NCI-H2081 (cell line): ENCODE measurements around the gene RGPD3.
"Not testable (repeated sequence)": the region's sequence is repeated elsewhere in the genome, so short reads cannot be mapped to it uniquely, and the experiment has no call there.

Experiments used
- DNase-seq, 2 experiments: peaks; one replicate each; lab custom pipeline; 2025; lab: John Stamatoyannopoulos, UW

The RGPD3 gene

DNA sequence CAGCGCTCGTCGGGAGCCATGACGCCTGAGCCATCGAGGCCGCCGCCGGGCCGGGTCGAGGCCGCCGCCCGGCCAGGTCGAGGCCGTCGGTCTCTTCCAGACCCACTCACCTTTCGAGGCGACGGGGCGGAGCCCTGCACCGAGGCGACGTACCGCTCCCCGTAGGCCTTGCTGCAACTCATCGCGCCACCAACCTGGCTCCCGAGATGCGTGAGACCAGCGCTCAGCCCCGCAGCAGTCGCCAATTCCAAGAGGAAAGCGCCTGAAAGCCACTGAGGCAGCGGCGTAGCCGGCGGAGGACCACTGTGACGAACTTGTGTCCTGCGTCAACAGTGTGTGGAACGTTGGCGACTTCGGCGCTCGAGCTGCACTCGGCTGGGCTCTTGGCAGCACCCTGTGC is at the start of gene RGPD3:
Gene RGPD3 (minus strand): TSS at position 307 of the 400 bp plus-strand sequence. CDS start 125 bp downstream, at position 182.
- DNase-seq = not testable (repeated sequence)

DNA sequence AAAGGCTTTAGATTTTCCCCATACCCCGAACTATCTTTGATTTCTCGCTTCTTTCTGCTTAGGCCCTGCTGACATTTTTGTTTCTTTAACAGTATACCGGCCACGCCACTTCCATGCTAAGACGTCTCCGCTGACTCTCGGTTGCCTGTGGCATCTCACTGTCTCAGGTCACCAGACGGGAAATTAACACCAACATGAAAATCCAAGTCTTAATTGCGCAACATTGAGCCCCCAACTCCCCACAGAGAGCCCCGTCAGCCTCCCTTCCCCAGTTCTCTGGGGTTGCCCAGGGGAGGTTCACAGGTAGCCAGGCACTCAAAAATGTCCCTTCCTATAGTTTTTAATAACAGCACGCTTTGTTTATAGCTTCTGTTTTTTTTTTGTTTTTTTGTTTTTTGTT is 49.1 kb upstream of the RGPD3 start:
- no peak for DNase-seq

DNA sequence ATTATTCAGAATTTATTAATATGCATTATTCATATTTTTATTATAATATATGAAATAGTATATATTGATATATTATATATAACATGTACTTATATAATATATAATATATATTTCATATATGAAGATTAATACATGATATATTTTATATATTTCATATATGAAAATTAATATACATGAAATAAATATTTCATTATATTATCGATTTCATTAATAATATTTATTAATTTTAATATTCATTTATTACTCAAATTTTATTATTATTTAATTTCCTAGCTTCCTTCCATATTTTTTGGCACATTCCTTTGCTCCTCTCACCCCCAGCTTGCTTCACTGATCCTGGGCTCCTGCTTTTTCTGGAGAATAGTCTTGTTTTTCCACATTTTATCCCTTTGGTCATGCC is 48.7 kb upstream of the RGPD3 start:
- DNase-seq = no peak

DNA sequence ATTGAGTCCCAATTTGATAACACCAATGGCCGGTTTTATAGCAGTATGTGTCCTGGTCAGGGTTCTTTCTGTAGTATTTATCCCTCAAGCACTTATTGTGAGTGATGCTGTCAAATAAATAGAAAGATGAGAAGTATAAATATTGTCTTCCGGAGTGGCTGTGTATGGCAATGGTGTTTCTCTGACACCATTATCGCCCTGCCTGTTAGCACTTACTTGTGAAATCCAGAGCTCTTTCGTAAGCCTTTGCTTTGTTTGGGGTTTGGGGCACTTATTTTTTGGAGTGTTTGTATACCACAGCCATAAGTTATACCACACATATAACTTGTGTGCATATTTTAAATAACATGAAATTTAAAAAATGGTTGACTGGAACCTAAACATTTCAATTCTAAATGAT is 48.2 kb upstream of the RGPD3 start:
- DNase-seq = no peak

DNA sequence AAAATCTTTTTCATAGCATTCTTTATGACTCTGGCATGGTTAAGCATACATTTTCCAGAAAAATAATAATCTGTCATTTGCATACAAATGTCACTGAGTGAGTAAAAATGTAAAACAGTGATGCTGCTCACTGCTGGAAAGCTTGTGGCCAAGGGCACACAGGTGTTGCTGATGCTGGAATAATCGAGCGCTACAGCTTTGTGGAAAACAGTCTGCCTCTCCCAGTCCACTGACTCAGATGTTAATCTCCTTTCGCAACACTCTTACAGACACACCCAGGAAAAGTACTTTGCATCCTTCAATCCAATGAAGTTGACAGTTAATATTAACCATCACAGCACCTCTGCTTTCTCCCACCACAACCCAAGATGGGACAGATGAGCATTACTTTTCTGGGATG is 46.6 kb upstream of the RGPD3 start:
- DNase-seq = not testable (repeated sequence)

DNA sequence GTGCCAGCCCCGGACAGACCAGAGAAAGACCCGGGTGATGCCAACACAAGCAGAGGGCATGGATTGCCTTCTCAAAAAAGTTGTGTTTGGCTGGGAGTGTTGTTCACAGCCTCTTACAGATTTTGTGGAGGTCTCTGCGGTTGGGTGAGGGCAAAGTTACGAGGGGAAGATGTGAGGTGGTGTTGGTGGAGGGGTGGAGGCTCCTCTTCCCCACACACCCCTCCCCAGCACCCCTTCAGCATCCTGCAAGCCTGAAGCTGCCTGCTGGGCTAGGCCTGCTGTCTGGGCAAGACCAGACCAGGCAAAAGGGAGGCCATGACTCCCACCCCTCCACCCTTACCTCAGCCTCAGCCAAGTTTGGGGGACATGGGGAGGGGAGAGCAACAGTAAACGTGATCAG is 45.2 kb upstream of the RGPD3 start:
- DNase-seq = not testable (repeated sequence)

DNA sequence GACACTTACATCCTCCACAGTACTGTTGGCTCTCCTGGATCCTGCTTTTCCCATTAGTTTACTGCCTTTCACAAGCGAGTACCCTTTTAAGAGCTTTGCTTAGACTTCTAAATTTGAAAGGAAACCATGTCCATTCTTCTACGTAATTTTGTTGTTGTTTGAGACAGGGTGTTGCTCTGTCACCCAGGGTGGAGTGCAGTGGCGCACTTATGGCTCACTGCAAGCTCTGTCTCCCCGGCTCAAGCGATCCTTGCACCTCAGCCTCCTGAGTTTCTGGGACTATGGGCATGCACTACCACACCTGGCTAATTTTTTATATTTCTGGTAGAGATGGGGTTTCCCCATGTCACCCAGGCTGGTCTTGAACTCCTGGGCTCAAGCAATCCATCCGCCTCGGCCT is 43.7 kb upstream of the RGPD3 start:
- not testable (repeated sequence) for DNase-seq

DNA sequence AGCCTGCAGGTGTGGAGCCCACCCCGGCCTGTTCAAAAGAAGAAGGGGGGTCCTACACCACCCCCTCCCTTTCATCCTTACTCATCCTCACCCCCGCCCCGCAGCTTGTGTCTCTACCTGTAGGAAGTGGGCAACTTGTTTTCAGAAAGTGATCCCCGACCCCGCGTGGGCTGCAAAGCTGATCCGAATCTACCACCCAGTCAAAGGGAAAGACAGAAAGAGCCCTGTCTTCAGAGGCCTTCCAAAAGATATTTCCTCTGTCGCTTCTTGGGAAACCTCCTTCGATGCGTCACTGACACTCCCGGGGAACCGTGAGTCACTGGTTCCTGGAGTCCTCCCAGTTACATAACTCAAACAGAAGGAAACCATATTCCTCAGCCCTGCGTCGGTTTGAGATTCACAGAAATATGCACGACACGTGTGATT is 43.3 kb upstream of the RGPD3 start:
- DNase-seq = not testable (repeated sequence)

DNA sequence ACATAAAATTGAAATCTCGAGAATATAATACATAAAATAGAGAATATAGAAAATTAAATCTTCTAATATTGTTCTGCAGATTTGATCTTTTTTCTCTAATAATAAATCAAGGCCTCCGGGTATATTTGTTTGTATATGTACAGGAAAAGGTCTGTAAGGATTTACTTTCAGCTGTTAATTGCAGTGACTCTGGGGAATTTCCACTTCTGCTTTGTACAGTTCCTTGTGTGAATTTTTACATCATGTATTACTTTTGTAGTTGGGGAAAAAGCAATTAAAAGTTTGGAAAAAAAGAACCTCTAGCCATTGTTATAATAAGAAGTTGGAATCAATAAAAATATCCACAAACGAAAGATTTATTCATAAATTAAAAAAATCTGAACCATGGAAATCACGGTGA is 42.6 kb upstream of the RGPD3 start:
- DNase-seq = not testable (repeated sequence)

DNA sequence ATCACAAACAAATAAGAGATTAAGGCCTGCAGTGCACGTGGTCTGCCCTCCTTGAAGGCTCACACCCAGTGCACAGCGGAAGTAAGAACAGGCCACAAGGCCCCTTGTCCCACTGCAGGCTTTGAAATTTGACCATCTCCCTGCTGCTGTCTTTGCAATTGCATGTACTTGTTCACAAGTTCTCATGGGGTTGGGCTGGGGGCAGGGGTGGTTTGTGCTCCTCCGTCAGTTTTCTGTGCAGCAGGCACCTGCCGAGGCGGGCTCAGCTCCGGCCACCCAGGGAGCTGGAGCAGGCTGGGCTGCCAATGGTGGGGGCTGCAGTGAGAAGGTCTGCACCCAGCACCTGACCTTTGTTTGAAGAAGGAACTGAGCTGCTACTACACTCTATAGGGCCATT is 41.2 kb upstream of the RGPD3 start:
- not testable (repeated sequence) for DNase-seq

DNA sequence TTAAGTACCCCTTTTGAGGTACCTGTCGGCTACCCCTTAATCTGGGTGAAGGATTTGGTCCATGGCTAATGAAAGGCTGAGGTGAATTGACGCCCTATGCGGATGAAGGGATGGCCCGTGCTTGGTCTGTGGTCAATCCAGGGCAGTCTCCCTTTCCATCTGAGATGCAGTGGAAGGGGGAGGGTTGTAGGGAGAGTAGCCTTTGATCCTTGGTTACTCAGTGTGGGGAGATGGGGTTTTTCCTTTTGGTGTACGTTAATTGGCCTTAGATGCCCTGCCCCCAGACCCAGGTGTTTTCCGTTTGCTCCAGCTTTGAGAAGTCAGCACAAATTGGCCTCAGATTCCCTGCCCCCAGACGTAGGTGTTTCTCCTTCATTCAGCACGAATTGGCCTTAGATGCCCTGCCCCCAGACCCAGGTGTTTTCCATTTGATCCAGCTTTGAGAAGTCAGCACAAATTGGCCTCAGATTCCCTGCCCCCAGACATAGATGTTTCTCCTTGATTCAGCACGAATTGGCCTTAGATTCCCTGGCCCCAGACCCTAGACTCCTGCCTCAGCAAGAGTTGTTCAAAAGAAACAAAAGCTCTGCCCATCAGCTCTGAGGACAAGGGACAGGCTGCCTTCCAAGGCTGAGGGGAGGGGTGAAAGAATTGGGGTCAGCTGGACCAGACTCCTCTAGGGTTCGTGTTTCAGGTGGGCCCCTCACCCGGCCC is 40.6 kb upstream of the RGPD3 start:
- DNase-seq = not testable (repeated sequence)

DNA sequence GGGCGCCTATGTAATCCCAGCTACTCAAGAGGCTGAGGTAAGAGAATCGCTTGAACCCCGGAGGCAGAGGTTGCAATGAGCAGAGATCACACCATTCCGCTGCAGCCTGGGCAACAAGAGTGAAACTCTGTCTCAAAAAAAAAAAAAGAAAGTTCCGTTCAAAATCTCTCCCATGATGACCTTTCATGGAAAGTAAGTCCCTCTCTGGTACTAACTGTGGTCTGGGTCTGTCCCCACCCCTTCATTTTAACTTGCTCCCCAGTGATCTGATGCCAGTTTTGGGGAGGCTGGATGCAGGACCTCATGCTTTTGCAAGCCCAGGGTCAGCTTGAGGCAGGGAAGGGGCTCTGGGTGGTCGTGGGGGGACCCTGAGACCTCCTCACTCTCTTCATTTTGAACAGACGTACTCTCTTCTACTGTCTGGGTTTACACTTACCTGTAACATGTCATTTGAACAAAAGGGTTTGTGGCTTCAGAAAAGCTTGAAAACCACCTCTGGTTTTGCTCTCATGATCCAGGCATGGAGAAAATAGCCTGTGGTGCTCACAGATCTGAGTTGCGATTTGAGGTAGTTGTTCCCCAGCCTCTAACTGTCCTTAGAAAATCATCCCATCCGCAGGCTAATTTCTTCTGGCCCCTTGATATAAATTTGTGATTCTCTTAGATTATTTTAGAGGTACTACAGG is 37.9 kb upstream of the RGPD3 start:
- not testable (repeated sequence) for DNase-seq

DNA sequence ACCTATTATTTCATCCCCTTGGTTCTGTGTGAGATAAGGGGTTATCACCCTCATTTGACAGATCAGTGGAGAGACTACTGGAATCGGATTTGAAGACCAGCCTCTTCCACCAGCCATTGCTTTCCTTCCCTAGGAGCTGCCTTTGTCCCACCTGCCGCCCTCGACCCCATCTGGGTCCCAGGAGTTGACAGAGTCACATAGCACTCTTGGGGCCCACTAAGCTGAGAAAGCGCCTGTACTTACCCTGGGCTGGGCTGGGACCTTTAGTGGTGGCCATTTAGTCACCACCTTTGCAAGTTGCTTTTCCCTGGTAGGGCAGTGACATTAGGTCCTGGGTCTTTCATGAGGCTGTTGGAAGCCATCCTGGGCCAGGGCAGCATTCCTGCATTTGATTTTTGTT is 36.6 kb upstream of the RGPD3 start:
- DNase-seq = not testable (repeated sequence)

DNA sequence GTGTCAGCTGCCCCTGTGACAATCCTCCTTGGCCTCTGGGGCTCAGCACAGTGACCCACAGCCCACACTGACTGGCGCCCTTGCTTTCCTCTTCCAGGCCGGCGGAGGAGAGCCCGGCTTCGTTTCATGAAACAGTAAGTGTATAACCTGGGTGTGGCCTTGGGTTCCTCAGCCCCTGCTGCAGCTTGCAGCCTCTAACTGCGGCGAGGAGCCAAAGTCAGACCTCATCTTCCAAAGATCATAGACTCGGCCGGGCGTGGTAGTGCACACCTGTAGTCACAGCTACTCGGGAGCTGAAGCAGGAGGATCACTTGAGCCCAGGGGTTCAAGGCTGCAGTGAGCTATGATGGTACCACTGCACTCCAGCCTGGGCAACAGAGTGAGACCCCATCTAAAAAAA is 36.0 kb upstream of the RGPD3 start:
- DNase-seq = not testable (repeated sequence)

DNA sequence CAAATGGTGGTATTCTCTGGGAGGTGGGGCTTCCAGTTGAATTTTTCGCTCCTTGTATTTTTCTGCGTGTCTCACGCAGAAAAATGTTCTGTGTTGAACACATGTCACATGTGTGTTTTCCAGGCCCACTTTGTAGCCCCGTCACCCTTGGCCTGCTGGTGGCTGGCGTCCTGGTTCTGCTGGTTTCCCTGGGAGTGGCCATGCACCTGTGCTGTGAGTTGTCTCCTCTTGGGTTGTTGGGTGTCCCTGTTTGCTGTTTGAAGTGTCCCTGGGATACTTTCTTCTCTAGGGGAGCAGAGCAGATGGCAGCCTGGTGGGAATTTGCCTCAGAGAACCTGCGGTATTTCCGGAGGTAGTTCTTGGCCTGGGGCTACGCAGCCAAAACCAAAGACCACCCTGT is 34.1 kb upstream of the RGPD3 start:
- not testable (repeated sequence) for DNase-seq

DNA sequence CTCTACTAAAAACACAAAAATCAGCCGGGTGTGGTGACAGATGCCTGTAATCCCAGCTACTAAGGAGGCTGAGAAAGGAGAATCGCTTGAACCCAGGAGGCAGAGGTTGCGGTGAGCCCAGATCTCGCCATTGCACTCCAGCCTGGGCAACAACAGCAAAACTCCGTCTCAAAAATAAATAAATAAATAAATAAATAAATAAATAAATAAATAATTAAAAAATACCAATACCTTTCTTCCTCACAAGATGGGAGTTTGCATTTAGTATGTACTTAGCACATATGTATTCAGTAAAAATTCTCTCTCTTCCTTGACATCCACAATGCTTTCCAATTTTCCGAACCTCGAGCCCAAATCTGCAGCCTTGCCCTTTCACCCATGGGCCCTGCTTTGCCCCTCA is 32.1 kb upstream of the RGPD3 start:
- DNase-seq = not testable (repeated sequence)

DNA sequence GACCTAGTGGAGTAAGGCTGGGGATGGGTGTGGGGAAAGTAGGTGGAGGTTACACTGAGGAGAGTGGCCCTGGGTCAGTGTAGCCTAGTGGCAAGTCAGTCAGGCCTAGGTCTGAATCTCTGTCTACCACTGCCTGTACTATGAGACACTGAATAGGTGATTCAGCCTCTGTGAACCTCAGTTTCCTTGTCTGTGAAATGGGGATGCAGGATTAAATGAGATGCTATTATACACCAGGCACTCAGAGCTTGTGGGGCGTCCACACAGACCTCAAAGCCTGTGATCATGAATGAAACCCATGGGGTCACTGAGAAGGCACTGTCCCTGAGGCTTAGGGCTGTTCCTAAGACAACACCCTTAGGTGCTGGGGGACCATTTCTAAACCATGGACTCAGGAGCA is 30.3 kb upstream of the RGPD3 start:
- DNase-seq = not testable (repeated sequence)

DNA sequence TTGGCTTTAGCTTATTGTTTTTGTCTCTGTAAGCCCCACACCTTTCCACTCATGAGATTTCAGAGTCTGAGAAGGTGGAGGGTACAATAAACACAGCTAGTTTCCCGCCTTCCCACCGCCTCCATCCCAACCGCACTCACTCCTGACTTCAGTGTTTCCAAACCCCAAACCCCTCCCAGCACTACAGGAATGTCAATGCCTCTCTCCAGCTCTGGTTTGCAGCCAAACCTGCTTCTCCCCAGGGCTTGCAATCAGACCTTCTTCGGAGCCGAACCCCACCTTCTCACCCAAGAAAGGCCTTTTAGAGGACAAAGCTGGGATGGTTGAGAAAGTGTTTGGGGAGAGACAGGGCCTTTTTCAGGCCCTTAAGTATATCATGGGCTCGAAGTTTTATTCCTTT is 24.7 kb upstream of the RGPD3 start:
- not testable (repeated sequence) for DNase-seq

DNA sequence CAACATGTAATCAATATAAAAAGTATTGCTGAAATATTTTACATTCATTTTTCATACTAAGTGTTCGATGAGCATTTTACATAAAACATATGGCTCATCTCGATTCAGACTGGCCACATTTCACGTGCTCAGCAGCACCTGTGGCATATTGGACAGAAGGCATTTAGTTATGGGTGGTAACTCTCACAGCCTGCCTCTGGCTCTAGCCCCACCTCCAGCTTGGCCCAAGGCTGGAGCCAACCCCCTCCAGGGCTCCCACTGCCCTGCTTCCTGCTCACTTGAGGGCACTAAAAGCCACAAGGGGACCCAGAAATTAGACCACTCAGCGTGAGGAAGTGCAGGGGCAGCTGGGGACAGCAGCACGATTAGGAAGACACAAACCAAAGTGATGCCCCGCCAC is 24.2 kb upstream of the RGPD3 start:
- DNase-seq = not testable (repeated sequence)

DNA sequence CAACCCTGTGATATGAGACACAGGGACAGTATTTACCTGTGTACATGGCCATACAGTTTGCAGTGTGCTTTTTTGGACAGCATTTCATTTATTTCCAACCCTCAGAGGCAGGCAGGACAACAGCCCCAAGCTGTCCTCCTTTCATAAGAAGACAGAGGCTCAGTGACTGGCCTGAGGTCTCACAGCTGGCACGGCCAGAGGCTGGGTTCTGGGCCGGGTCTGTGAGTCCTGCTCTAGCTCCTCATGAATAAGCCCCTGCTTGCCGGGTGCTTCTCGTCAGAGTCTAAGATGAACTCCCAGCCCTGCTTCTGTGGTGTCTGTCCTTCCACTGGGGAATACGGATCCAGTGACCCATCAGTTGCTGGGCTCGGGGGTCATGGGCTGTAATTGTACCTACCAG is 21.5 kb upstream of the RGPD3 start:
- not testable (repeated sequence) for DNase-seq

DNA sequence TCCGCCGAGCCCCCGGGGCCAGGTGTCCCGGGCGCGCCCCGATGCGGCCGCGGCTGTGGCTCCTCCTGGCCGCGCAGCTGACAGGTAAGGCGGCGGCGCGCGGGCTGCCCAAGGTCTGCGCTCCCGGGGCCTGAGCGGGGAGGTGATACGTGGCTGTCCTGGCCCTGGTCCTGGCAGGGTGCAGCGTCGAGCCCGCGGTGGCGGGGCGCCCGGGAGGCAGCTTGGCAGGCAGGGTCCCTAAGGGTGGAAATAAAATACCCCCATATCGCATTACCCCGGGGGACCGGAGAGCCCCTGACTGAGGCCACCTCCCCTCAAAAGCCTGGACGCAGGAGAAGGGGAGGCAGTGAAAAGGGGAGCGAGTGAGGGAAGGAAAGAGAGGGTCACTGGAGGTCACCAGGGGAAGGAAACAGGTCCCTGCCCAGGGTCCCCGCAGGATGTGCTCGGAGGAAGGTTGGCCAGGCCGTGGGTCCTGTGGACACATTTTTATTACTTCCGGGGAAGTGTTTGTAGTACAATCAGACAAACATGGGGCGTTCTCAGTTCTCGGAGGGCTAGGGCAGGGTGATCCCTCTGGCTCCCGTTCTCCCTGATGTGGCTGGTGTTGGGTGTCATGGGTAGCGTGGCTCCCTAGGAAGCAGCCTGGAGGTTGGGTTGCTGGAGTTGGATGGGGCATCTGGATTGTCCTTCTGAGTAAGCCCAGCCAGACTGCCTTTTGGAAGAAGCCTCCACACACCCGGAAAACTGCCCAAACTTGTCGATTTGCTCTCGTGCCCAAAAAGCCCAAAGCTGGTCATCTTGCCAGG is 19.4 kb upstream of the RGPD3 start:
- DNase-seq = not testable (repeated sequence)

DNA sequence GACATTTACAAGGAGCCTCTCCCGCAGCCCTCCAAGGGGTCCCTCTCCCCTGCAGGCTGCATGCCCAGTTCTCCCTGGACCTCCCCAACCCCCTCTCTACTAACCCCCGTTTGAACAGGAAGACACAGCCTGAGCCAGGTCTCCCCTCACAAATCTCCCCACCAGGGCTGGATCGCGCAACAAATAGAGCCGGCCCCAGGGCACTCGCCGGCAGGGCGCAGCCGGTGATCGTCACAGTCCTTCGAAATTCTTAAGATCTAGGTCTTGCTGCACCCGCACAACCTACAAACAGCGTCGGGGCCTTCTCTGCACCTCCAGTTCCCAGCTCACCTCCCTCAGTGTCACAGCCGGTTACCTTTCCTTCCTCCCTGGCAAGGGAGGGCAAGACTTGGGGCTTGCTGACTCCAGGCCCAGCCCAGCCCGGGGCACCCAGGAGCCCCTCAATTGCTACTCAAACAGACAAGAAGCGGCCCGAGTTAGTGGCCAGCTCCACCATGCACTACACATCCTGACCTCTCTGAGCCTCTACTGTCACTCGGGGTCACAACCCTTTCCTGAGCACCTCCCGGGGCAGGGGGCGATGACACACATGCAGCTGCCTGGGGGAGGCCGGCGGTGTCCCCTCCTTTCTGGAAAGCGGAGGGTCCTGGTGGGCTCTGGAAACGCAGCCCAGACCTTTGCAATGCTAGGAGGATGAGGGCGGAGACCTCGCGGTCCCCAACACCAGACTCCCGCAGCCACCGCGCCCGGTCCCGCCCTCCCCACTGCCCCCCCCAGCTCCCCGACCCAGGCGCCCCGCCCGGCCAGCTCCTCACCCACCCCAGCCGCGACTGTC is 18.6 kb upstream of the RGPD3 start, which contains the start of gene CD8B2:
Gene CD8B2 (plus strand): TSS at position 814 of the 835 bp plus-strand sequence. CDS start 63 bp downstream, outside the sequence.
- not testable (repeated sequence) for DNase-seq
